Measurements from ENCODE around the gene CCDC91.

Gene CCDC91

DNA sequence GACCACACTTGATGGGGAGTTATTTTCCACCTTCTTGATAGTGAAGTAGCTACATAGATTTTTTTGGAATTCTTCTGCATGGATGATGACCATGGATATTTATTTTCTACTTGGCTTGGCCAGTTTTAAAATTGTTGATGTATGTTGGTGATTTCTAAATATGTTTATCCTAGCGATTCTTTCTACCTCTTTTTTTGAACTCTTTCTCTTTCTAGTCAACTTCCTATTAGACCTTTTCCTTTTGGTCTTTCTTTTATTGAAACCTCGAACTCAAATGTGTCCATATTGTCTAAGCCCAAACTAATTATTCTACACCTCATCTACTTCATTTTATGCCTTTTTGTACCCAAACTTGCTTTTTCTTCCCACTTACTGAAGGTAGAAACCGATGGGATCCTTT, 37.0 kb downstream of the CCDC91 start:
- no peak overlapping the region for H3K4me3 ChIP-seq (ENCODE audit: low read depth, low read length)
- TF ChIP-seq, protein P1, sequence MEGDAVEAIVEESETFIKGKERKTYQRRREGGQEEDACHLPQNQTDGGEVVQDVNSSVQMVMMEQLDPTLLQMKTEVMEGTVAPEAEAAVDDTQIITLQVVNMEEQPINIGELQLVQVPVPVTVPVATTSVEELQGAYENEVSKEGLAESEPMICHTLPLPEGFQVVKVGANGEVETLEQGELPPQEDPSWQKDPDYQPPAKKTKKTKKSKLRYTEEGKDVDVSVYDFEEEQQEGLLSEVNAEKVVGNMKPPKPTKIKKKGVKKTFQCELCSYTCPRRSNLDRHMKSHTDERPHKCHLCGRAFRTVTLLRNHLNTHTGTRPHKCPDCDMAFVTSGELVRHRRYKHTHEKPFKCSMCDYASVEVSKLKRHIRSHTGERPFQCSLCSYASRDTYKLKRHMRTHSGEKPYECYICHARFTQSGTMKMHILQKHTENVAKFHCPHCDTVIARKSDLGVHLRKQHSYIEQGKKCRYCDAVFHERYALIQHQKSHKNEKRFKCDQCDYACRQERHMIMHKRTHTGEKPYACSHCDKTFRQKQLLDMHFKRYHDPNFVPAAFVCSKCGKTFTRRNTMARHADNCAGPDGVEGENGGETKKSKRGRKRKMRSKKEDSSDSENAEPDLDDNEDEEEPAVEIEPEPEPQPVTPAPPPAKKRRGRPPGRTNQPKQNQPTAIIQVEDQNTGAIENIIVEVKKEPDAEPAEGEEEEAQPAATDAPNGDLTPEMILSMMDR (IDR thresholded peaks at IDR 0.05; ENCODE audit: low read depth, low read length, missing control alignments) = no peak
- no peak for DNase-seq (ENCODE audit: low read depth)

GRCh38 chr12:28231248-28231647, 41.0 kb downstream of the CCDC91 start:
- TF ChIP-seq, protein P1 (IDR thresholded peaks at IDR 0.05; ENCODE audit: low read depth, low read length, missing control alignments) = no peak
- no peak overlapping the region for H3K4me3 ChIP-seq (ENCODE audit: low read depth, low read length)
- DNase-seq (ENCODE audit: low read depth) = no peak

DNA sequence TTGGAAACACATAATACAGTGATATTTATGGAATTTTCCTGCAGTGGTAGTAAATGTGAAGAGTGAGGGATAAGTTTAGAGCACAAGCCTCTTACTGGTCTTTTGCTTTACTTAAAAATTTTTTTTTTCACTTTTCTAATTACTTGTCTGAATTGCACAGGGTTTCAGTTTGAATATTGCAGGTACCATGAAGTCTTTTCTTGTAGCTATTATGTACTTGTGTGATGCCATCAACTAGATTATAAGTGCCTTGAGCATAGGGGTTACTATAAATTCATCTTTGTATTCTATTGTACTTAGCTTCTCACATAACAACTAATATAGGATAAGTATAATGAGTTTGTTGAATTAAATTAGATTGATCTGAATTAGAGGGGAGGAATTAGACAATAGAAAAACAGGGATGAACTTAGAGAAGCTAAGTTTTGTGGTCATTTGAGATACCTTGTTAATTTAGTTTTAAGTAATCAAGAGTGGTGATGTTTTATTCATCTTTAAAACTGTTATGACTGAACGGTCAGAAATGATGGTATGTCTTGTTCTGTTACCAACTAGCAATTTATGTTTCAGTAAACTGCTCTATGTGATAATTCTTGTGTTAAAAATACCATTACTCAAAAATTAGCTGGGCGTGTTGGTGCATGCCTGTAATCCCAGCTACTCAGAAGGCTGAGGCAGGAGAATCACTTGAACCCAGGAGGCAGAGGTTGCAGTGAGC, 42.1 kb downstream of the CCDC91 start:
- TF ChIP-seq, protein P1 (IDR thresholded peaks at IDR 0.05; ENCODE audit: low read depth, low read length, missing control alignments) = no peak
- no peak for DNase-seq (ENCODE audit: low read depth)
- H3K4me3 ChIP-seq (ENCODE audit: low read depth, low read length) = no peak overlapping the region

DNA sequence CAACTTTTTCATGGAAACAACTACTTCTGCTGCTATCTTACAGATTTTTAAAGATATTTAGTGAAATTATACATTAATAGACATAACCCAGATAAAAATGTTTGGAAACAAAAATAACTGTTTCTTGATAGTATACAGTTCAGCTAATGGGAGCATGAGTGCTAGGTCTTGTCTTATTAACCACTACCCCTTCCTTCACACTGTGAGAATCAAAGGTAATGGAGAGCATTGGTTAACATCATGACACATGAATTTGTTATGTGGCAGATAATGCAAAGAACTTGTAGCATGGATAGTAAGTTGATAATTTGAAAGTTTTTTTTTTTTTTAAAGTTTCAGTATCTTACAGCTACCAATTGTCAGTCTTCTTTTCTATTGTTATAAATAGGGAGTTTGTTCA, 44.2 kb downstream of the CCDC91 start:
- DNase-seq (ENCODE audit: low read depth) = no peak
- H3K4me3 ChIP-seq (ENCODE audit: low read depth, low read length) = no peak overlapping the region
- TF ChIP-seq, protein P1 (IDR thresholded peaks at IDR 0.05; ENCODE audit: low read depth, low read length, missing control alignments) = no peak

GRCh38 chr12:28235015-28235414, 44.8 kb downstream of the CCDC91 start:
- TF ChIP-seq, protein P1 (IDR thresholded peaks at IDR 0.05; ENCODE audit: low read depth, low read length, missing control alignments) = no peak
- DNase-seq (ENCODE audit: low read depth) = no peak
- H3K4me3 ChIP-seq (ENCODE audit: low read depth, low read length) = no peak overlapping the region

DNA sequence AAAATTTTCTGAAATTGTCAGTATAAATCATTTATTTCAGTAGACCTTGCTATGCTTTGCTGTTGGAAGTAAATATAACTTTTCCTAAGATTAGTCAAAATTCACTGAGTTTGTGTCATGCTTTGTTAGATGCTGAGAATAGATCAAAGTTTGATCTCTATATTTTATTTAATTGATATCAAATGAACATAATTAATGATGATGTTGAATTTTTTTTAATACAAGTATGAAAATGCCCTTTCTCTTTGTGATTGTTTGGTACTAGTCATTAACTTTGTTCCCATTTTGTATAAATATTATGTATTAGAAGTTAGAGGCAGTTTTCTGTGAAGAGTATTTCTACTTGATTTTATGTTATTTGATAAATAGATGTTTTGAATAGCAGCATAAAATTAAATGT, 45.7 kb downstream of the CCDC91 start:
- no peak overlapping the region for H3K4me3 ChIP-seq (ENCODE audit: low read depth, low read length)
- TF ChIP-seq, protein P1 (IDR thresholded peaks at IDR 0.05; ENCODE audit: low read depth, low read length, missing control alignments) = no peak
- no peak for DNase-seq (ENCODE audit: low read depth)

DNA sequence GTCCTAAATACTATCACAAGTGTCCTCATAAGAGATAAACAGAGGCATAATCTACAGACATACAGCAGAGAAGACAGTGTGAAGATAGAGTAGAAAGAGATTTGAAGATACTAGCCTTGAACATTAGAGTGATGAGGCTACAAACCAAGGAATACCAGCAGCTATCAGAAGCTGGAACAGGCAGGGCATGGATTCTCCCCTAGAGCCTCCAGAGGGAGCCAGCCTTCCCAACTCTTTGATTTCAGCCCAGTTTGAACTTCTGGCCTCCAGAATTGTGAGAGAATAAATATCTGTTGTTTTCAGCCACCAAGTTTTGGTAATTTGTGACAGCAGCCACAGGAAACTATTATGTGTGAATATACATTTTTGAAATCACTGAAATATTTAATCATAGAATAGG, 47.2 kb downstream of the CCDC91 start:
- DNase-seq (ENCODE audit: low read depth) = no peak
- H3K4me3 ChIP-seq (ENCODE audit: low read depth, low read length) = no peak overlapping the region
- TF ChIP-seq, protein P1 (IDR thresholded peaks at IDR 0.05; ENCODE audit: low read depth, low read length, missing control alignments) = no peak

All from GM12864 (cell line).